CD4-positive, alpha-beta memory T cell (primary cell): ENCODE data around the gene USP51. TPM values are rescaled to one million over a fixed set of nuclear protein-coding genes. Genes with fewer than 3 reads are reported as not detected.
A peak's percentile ranks its signal among the peaks of the same experiment; 100 is the strongest.
"Not testable (repeated sequence)": the region's sequence is repeated elsewhere in the genome, so short reads cannot be mapped to it uniquely, and the experiment has no call there.

ENCODE experiments used
- CTCF ChIA-PET: fragments of 350-600 bp; sonication (Branson Sonifier 250); formaldehyde crosslinking; loops from one replicate; lab custom pipeline; 2021; ENCODE audit warnings: inconsistent platforms; ENCODE audit not compliant: partially characterized antibody; lab: Charles Lee
- POLR2A ChIA-PET: fragments of 350-600 bp; sonication (Branson Sonifier 250); formaldehyde crosslinking; loops from one replicate; lab custom pipeline; 2021; ENCODE audit not compliant: partially characterized antibody; lab: Charles Lee
- DNase-seq, 5 donors: peaks; one replicate each; pipeline versions ENCODE4 v3.0.0 to v3.0.0-alpha.2; 2020 to 2022; ENCODE audit warnings: mixed read lengths in 1 of 5
- H3K27ac ChIP-seq: one replicate; pipeline ENCODE4 v1.7.0; 2013; ENCODE audit warnings: low read depth, low read length
- H3K27me3 ChIP-seq: 2 replicates; pipeline ENCODE4 v1.7.0; 2013; ENCODE audit warnings: mild to moderate bottlenecking, low read length, moderate library complexity; ENCODE audit not compliant: insufficient read depth
- H3K36me3 ChIP-seq: 2 replicates; pipeline ENCODE4 v1.7.0; 2013; ENCODE audit warnings: mild to moderate bottlenecking, low read length, moderate library complexity; ENCODE audit not compliant: insufficient read depth
- H3K4me1 ChIP-seq: 2 replicates; pipeline ENCODE4 v1.7.0; 2013; ENCODE audit warnings: mild to moderate bottlenecking, low read length, moderate library complexity; ENCODE audit not compliant: insufficient read depth
- H3K4me3 ChIP-seq, 2 donors: one replicate each; pipeline ENCODE4 v1.7.0; 2013; ENCODE audit warnings: low read length in 2 of 2, mild to moderate bottlenecking in 1 of 2
- H3K9me3 ChIP-seq, 2 donors: one replicate each; pipeline ENCODE4 v1.7.0; 2013; ENCODE audit warnings: low read length in 2 of 2, control low read depth in 1 of 2; ENCODE audit not compliant: control insufficient read depth in 1 of 2
- H3K27ac Mint-ChIP-seq, 7 donors: one replicate each; pipeline ENCODE4 v1.8.0; 2020 to 2021; ENCODE audit warnings: mixed read lengths in 7 of 7, mild to moderate bottlenecking in 6 of 7, inconsistent platforms in 3 of 7, moderate library complexity in 3 of 7
- H3K27me3 Mint-ChIP-seq, 2 donors: one replicate each; pipeline ENCODE4 v1.8.0; 2020 to 2021; ENCODE audit warnings: mixed read lengths in 2 of 2
- H3K36me3 Mint-ChIP-seq, 2 donors: one replicate each; pipeline ENCODE4 v1.8.0; 2020 to 2021; ENCODE audit warnings: mixed read lengths in 2 of 2, inconsistent platforms in 1 of 2, mild to moderate bottlenecking in 1 of 2
- H3K4me1 Mint-ChIP-seq, 4 donors: one replicate each; pipeline ENCODE4 v1.8.0; 2020 to 2021; ENCODE audit warnings: mixed read lengths in 4 of 4, mild to moderate bottlenecking in 1 of 4
- H3K4me3 Mint-ChIP-seq, 8 donors: one replicate each; pipeline ENCODE4 v1.8.0; 2020 to 2021; ENCODE audit warnings: mixed read lengths in 8 of 8, mild to moderate bottlenecking in 7 of 8, moderate library complexity in 6 of 8, inconsistent platforms in 3 of 8
- H3K9me3 Mint-ChIP-seq, 8 donors: one replicate each; pipeline ENCODE4 v1.8.0; 2020 to 2021; ENCODE audit warnings: mixed read lengths in 8 of 8, mild to moderate bottlenecking in 5 of 8, inconsistent platforms in 3 of 8, moderate library complexity in 1 of 8
- intact Hi-C: fragments of 100-400 bp; cut with micrococcal nuclease; formaldehyde crosslinking; loops from one replicate; pipeline ENCODE4 v1.15.1; 2023
- polyA plus RNA-seq, 2 donors: library from polyadenylated mRNA; unstranded; fragments of 300-500 nt; fragmentation: Illumina TruSeq; gene quantifications; one replicate each; pipeline ENCODE4 v1.2.3, GENCODE V29; 2021
- total RNA-seq, 2 experiments: library from RNA; stranded (reverse); gene quantifications; one replicate each; pipeline ENCODE4 v1.2.3, GENCODE V29; 2021

Gene USP51
- total and polyA plus RNA-seq, 4 experiments from 2014 or later: 0.11 to 3.0 (median 2.7) TPM; not detected in 1

GRCh38 chrX:55465108-55465507 lies 24.5 kb downstream of the USP51 start:
- H3K4me3 Mint-ChIP-seq, H3K4me1 Mint-ChIP-seq, DNase-seq, intact Hi-C loops, H3K9me3 ChIP-seq, H3K4me1 ChIP-seq, H3K27me3 ChIP-seq, H3K27ac ChIP-seq, POLR2A ChIA-PET, H3K27me3 Mint-ChIP-seq, CTCF ChIA-PET, H3K27ac Mint-ChIP-seq, H3K36me3 ChIP-seq, H3K4me3 ChIP-seq, H3K9me3 Mint-ChIP-seq, H3K36me3 Mint-ChIP-seq: not testable (repeated sequence)

GRCh38 chrX:55464050-55464449 lies 25.6 kb downstream of the USP51 start:
- H3K4me1 Mint-ChIP-seq, H3K4me3 Mint-ChIP-seq, H3K27ac Mint-ChIP-seq, H3K9me3 Mint-ChIP-seq, H3K27me3 Mint-ChIP-seq, H3K27me3 ChIP-seq, CTCF ChIA-PET, intact Hi-C loops, POLR2A ChIA-PET, H3K9me3 ChIP-seq, DNase-seq, H3K36me3 Mint-ChIP-seq, H3K36me3 ChIP-seq, H3K4me1 ChIP-seq, H3K27ac ChIP-seq, H3K4me3 ChIP-seq: not testable (repeated sequence)

- H3K9me3 ChIP-seq, H3K36me3 Mint-ChIP-seq, H3K4me1 Mint-ChIP-seq, H3K27ac ChIP-seq, H3K4me3 Mint-ChIP-seq, POLR2A ChIA-PET, H3K9me3 Mint-ChIP-seq, H3K27ac Mint-ChIP-seq, H3K4me1 ChIP-seq, DNase-seq, H3K36me3 ChIP-seq, intact Hi-C loops, H3K27me3 ChIP-seq, CTCF ChIA-PET, H3K4me3 ChIP-seq, H3K27me3 Mint-ChIP-seq: not testable (repeated sequence)
Measured at GRCh38 chrX:55459926-55460325, 29.7 kb downstream of the USP51 start.

GRCh38 chrX:55459426-55459825 lies 30.2 kb downstream of the USP51 start:
- intact Hi-C loops, H3K27ac ChIP-seq, H3K4me3 Mint-ChIP-seq, DNase-seq, H3K9me3 ChIP-seq, POLR2A ChIA-PET, H3K4me1 Mint-ChIP-seq, H3K36me3 ChIP-seq, H3K4me1 ChIP-seq, H3K36me3 Mint-ChIP-seq, H3K27me3 Mint-ChIP-seq, H3K4me3 ChIP-seq, H3K27ac Mint-ChIP-seq, H3K9me3 Mint-ChIP-seq, H3K27me3 ChIP-seq, CTCF ChIA-PET: not testable (repeated sequence)

- peaks cover 5 to 28% (median 10%) of the 10 kb centered on the region in 4 donors for H3K4me1 Mint-ChIP-seq
- H3K27ac ChIP-seq, DNase-seq, H3K9me3 Mint-ChIP-seq, H3K27me3 ChIP-seq, H3K27me3 Mint-ChIP-seq, H3K4me1 ChIP-seq, H3K9me3 ChIP-seq, POLR2A ChIA-PET, intact Hi-C loops, H3K4me3 Mint-ChIP-seq, H3K27ac Mint-ChIP-seq, H3K4me3 ChIP-seq, H3K36me3 Mint-ChIP-seq, H3K36me3 ChIP-seq, CTCF ChIA-PET: not testable (repeated sequence)
Measured at GRCh38 chrX:55455708-55456107, 33.9 kb downstream of the USP51 start.

GRCh38 chrX:55452833-55453124 lies 36.9 kb downstream of the USP51 start:
- intact Hi-C loops: no loop called here
- no peaks in the 10 kb centered on the region for H3K27me3 ChIP-seq
- Mint-ChIP-seq H3K27ac (peak overlapping the region; percentile 89 to 97 (median 95)), H3K4me1 (peaks cover 5 to 30% (median 16%) of the 10 kb centered on the region in 4 donors), H3K9me3 (peaks cover 0 to 2% (median 0%) of the 10 kb centered on the region in 8 donors), H3K4me3 (peak overlapping the region; percentile 87 to 97 (median 92)), H3K27me3 (no peaks in the 10 kb centered on the region), H3K36me3 (peaks cover 0 to 7% of the 10 kb centered on the region in 2 donors)
- ChIA-PET POLR2A (interaction anchor here (1.1 to 2.4 kb wide), 4 partner anchors 36 to 292 kb away, joined by 4 to 50 read pairs (median 11); partner anchors contain the start of genes RRAGB and USP51), CTCF (interaction anchor here (1.2 to 1.4 kb wide), 4 partner anchors 36 to 1311 kb away, joined by 3 to 14 read pairs (median 4); partner anchors contain the start of genes NBDY and USP51)
- H3K36me3 ChIP-seq: no peaks in the 10 kb centered on the region
- no peak for DNase-seq
- H3K9me3 ChIP-seq: no peaks in the 10 kb centered on the region
- peak overlapping the region; percentile 85 for H3K27ac ChIP-seq
- peak overlapping the region; percentile 61 to 70 for H3K4me3 ChIP-seq
- peaks cover 7% of the 10 kb centered on the region for H3K4me1 ChIP-seq

GRCh38 chrX:55451990-55452832 lies 37.4 kb downstream of the USP51 start, which contains the start of gene MAGEH1:
TSS of gene MAGEH1 (plus strand) at chrX:55452127. CDS start at chrX:55452375, 248 bp downstream.
- H3K4me3 Mint-ChIP-seq: peak within 1 kb of the TSS; percentile 87 to 97 (median 92)
- intact Hi-C loops: no loop called here
- peak; percentile 73 to 89 (median 81) for DNase-seq
- ChIA-PET CTCF (interaction anchor here (1.2 to 1.4 kb wide), 7 partner anchors 37 to 1312 kb away, joined by 3 to 14 read pairs (median 3); partner anchors contain the start of genes NBDY, RRAGB and USP51), POLR2A (interaction anchor here (0.6 to 2.4 kb wide), 12 partner anchors 14 to 813 kb away, joined by 3 to 50 read pairs (median 4); partner anchors contain the start of genes APEX2, RRAGB and USP51)
- H3K4me1 Mint-ChIP-seq: peaks cover 5 to 30% (median 16%) of the 10 kb centered on the region in 4 donors
- peak within 1 kb of the TSS; percentile 89 to 97 (median 95) for H3K27ac Mint-ChIP-seq
- peak within 1 kb of the TSS; percentile 61 to 70 for H3K4me3 ChIP-seq
- no peaks in the 10 kb centered on the region for H3K36me3 ChIP-seq
- peaks cover 0 to 2% (median 0%) of the 10 kb centered on the region in 8 donors for H3K9me3 Mint-ChIP-seq
- H3K4me1 ChIP-seq: peaks cover 7% of the 10 kb centered on the region
- H3K27me3 ChIP-seq: no peaks in the 10 kb centered on the region
- peak within 1 kb of the TSS; percentile 85 for H3K27ac ChIP-seq
- H3K36me3 Mint-ChIP-seq: peaks cover 0 to 7% of the 10 kb centered on the region in 2 donors
- no peaks in the 10 kb centered on the region for H3K27me3 Mint-ChIP-seq
- H3K9me3 ChIP-seq: no peaks in the 10 kb centered on the region
